Stimulated activated CD8-positive, alpha-beta memory T cell treated with anti-CD3 and anti-CD28 coated beads, Interleukin-4, amount 100 ng/mL, for 48 hours (primary cell): ENCODE measurements around the gene ACSF2.
"Not testable (repeated sequence)": the region's sequence is repeated elsewhere in the genome, so short reads cannot be mapped to it uniquely, and the experiment has no call there.

Source experiments
- DNase-seq: peaks from one replicate; pipeline ENCODE4 v3.0.0-alpha.2; 2020

Gene ACSF2

DNA sequence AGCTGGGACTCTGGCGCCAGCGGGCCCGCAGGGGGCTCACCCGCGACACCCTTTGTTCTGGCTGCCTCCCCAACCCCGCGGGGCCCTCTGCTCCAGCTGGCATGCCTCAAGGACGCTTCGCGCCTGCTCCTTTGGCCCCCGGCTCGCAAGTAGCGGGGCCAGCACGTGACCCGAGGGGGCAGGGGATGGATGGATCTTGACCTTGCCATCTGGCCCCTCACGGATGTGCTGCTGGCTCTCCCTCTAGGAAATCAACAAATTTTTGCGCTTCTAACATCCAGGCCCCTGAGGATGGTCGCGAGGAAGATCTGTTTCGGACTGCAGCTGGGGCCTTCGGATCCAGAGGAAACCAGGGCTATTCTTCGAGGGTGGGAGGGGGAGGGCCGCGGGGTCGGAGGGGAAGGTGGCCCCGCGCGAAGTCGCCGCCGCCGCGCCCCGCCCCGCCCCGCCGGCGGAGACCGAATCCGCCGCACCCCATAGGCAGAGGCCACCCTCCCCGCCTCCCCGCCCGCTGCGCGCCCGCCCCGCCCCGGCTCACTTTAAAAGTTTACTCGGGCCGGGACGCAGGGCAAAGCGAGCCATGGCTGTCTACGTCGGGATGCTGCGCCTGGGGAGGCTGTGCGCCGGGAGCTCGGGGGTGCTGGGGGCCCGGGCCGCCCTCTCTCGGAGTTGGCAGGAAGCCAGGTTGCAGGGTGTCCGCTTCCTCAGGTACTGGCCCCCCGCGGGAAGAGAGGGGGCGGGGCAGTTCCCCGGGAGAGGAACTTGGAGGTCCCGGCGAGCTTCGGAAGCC lies at the start of gene ACSF2:
TSS of gene ACSF2 (plus strand) at position 537 of the 790 bp plus-strand sequence. CDS start at position 581, 44 bp downstream.
- DNase-seq = peak; percentile 82

DNA sequence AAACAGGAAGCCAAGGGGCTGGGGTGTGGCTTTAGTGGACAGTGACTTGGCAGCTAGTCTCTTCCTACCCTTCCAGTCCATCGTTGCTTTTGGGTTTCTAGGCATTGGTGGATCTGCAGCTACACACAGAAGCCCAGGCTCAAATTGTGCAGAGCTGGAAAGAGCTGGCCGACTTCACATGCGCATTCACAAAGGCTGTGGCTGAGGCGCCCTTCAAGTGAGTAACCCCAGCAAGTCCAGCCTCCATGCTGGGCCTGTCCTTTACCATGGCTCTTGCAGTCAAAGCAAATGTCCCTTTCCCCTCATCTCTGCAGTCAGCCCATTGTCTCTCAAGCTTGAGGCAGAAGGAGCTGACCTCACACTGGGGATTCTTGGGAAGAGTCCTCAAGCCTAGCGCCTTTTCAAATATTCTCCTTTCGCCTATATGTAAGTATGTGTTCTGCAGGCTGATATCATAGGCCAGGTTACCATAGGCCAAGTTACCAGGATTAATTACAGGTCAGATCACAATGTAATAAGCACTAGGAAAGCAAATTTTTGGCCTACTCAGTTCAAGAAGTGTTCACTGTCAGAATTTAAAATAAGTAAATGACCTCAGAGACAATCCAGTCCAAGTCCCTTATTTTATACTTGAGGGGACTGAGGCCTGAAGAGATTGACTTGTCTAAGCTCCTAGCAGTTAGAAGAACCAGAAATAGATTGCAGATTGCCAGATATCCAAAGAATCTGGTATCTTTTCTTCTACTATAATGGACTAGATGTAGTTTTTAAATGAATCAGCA lies 46.5 kb upstream of the ACSF2 start:
- DNase-seq = no peak

- no peak for DNase-seq
These were observed 45.4 kb upstream of the ACSF2 start for GRCh38 chr17:50380369-50381259.

DNA sequence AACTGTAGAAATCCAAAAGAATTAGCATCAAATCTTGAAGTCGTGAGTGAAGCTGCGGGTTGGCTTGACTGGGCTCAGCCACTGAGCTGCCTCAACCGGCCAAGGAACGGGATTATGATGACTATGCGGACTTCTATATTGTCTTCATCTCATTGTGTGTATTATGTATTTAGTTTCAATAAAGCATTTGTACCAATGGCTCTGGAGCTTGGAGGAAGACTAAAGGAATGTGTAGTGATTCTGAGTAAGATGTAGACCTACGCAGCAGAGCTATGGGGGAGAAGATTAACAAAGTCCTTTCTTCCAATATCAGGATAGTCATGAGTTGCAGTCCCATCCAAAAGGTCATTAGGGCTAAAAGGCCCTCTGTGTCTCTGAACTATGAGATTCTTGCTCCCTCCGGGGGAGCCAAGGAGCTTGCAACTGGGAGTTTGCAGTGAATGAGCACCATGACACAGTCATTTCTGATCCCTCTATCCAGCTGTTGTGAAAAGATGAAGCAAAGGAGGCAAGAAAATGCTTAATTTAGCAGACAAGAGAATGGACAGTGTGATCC lies 44.7 kb upstream of the ACSF2 start:
- DNase-seq = no peak

DNA sequence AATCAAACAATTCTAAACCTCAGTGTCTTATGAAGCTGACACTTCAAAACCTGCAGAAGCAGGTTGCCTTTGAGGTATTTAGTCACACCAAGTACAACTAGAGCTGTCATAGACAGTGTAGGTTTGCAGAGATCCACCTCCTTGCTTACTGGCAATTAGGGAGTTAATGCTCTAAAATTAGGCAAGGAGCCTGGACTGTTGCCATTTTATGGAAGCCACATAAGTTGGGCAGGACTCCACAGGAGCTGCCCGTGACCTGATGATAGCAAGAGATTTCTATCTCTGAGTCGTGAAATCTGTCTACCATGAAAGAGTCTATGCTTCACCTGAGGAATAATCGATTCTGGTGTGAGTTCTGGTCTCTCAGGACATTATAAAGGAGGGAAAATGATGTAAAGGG lies 44.1 kb upstream of the ACSF2 start:
- DNase-seq = no peak

- DNase-seq = no peak
These were observed 43.1 kb upstream of the ACSF2 start for GRCh38 chr17:50382931-50383330.

DNA sequence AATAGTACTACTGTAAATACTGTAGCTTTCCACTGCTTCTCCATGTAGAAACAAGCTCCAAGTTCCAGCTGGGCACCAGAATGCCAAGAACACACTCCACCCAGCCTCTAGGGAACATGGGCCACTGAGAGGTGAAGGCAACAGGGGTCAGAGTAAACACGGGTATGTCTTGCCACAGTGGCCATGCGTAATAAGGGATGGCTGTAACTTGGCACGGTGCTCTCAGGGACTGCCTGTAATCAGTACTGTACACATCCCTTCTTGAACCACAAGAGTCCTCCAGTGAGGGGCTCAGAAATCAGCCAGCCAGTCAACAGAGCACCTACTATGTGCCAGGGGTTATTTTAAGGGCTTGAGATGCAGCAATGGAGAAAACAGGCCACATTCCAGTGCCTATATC lies 39.5 kb upstream of the ACSF2 start:
- DNase-seq = no peak

DNA sequence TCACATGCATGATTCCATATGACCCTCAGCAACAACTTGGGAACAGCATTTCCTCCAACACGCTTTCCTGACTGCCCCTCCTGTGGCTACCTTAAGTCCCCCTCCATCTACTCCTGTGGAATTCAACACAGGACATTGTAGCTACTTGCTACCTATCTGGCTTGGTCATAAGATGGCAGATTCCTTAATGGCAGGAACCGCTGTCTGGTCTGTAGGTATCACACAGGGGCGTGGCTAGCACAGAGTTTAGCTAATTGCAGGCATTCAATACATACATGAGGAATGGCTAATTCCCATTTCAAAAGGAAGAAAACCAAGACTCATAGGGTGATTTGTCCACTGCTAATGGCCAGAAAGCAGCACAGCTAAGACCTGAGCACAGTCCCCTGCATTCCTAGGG lies 37.3 kb upstream of the ACSF2 start:
- no peak for DNase-seq

- no peak for DNase-seq
These were observed 36.5 kb upstream of the ACSF2 start for GRCh38 chr17:50389534-50389933.

GRCh38 chr17:50392621-50393020 lies 33.4 kb upstream of the ACSF2 start:
- no peak for DNase-seq

DNA sequence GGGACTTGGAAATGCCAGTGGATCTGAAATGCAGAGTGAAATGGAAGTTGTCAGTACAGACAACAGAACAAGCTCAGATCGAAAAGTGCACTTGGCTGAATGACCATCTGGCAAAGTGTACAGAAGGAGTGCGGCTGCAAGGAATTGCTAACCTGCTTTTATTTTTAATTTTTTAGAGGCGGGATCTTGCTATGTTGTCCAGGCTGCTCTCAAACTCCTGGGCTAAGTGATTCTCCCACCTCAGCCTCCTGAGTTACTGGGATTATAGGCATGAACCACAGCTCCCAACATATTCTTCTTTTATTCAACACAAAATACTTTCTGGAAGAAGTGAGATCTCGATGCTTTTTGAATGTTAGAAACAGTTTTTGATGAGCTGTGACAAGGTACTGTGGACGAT lies 32.3 kb upstream of the ACSF2 start:
- DNase-seq = no peak

GRCh38 chr17:50394711-50395110 lies 31.3 kb upstream of the ACSF2 start:
- no peak for DNase-seq

GRCh38 chr17:50396261-50397110 lies 29.5 kb upstream of the ACSF2 start:
- DNase-seq = peak; percentile 41

DNA sequence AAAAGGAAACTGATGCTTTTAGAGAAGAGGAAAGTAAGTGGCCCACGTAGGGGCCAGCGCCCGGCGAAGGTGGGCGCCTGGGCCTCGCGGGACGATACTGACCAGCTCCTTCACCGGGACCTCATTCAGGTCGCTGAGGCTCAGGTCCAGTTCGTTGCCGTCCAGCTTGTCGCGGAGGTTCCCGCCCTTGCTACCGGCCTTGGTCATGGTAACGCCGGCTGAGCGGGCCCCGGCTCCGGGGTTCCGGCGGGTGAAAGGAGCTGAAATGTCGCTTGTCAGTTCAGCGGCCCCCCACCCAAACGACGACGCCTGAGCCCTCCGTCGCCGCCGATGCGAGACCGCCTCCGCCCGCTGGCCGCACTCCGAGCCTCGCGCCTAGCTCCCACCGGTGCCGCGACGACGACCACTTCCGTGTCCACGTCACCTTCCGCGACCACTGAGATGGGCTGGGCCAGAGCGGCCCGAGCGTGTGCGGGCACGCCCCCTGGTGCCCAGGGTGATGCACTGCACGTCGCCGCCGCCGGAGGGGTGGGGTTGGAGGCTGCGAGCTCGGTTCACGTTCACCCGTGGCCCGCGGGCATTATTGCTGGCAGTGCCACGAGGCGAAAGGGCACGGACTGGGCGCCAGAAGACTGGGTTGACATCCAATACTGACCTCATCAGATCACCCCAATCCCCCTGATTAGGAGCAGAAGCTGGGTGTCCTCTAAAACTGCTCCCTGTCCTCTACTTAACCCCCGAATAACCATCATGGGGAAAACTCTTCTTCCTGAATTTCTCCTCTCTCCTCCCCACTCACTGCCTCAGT lies 28.7 kb upstream of the ACSF2 start, which contains the start of gene LRRC59:
TSS of gene LRRC59 (minus strand) at position 413 of the 808 bp plus-strand sequence. CDS start at position 207, 206 bp downstream.
- peak; percentile 97 for DNase-seq

GRCh38 chr17:50397919-50398285 lies 28.1 kb upstream of the ACSF2 start:
- no peak for DNase-seq

- not testable (repeated sequence) for DNase-seq
These were observed 27.3 kb upstream of the ACSF2 start for GRCh38 chr17:50398672-50399071.

DNA sequence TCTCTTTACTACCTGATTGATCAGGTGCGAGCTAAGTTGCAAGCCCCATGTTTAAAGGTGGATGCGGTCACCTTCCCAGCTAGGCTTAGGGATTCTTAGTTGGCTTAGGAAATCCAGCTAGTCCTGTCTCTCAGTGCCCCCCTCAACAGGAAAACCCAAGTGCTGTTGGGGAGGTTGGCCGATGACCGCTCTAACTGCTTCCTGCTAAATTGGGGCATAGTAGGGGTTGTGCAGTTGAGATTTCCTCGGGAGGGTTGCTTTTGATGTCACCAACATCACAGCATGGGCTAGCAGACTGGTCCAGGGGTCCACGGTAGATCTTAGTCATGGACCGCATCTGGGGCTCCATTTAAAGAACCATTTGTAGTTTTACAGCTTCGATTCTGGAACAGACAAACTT lies 26.4 kb upstream of the ACSF2 start:
- DNase-seq = not testable (repeated sequence)

DNA sequence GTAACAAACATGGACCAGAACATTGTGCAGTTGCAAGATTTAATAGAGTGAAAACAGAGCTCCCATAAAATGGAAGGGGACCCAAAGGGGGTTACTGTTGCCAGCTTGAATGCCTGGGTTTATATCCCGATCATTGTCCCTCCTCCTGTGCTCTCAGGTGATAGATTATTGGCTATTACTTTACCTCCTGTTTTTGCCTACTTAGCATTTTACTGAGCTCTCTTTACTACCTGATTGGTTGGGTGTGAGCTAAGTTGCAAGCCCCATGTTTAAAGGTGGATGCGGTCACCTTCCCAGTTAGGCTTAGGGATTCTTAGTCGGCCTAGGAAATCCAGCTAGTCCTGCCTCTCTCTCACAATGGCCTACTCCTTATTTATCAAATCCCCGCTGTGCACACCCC lies 20.7 kb upstream of the ACSF2 start:
- DNase-seq = not testable (repeated sequence)

DNA sequence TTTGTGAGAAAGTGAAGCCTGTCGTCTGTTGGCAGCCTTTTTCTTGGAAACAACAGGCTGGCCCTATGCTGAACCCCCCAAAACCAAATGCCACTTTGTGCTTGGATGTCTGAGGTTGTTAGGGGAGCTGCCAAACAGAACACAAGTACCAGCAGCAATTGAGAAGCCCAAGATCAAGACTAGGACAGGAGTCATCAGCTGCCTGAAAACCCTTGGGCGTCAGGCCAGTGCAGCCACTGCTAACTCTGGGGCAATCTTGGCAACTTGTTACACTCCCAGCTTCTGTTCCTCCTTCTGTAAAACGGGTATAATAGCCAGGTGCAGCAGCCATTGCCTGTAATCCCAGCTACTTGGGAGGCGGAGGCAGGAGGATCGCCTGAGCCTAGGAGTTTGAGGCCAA lies 19.4 kb upstream of the ACSF2 start:
- no peak for DNase-seq

- no peak for DNase-seq
These were observed 18.1 kb upstream of the ACSF2 start for GRCh38 chr17:50407921-50408320.

- DNase-seq = no peak
These were observed 13.8 kb upstream of the ACSF2 start for GRCh38 chr17:50412188-50412732.
